Ureter (tissue), 1 donor: ENCODE data around the gene PIGM. TPM values are rescaled to one million over a fixed set of nuclear protein-coding genes. Genes with fewer than 3 reads are reported as not detected.

Source experiments
- DNase-seq: peaks from one replicate; pipeline ENCODE4 v3.0.0-alpha.2; 2020; ENCODE audit warnings: low spot score
- total RNA-seq: library from RNA; stranded (reverse); gene quantifications from one replicate; pipeline ENCODE4 v1.2.4, GENCODE V29; 2023
- donor health status: DM: yes; HTN: yes; CAD: no.

PIGM gene
- total RNA-seq, 1 donor from 2014 or later: 11.1 TPM

DNA sequence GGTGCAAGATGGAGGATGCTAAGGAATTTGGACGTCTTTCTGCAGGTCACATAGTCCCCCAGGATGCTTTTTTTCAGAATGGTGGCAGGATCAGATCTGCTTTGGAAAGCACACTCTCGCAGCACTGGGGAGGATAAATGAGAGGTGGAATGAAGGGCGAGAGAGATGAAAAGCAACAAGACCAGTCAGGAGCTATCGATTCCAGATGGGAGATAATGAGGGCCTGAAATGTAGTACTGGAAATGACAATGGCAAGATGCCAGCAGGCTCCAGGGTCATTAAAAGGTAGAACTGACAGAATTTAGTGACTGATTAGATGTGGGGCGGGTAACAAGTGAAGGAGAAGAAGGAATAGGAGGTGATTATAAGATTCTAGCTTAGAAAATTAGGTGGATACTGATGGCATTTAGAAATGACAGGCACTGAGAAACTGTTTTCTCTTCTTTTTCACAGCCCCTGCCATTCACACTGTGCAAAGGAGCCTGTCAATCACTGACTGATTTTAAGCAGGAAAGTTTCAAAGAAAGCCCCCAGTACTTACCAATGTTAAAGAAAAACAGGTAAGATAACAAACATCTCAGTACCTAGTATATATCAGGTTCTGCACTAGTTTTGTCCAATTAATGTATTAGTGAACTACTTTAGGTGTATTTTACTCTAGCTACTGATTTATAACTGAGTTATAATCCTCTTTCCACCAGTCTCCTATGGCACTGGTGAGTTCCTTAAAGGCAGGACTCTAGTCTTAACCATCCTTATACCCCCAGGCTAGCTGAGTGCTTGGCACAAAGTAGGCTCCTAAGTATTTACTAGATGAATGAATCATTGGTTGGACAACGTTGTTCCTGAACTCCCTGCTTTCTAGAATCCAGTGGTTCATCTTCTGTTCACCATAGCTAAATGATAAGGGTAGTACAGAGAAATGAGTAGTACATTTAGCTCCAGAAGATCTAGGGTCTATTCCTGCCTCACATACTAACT, 9.2 kb downstream of the PIGM start:
- no peak for DNase-seq

DNA sequence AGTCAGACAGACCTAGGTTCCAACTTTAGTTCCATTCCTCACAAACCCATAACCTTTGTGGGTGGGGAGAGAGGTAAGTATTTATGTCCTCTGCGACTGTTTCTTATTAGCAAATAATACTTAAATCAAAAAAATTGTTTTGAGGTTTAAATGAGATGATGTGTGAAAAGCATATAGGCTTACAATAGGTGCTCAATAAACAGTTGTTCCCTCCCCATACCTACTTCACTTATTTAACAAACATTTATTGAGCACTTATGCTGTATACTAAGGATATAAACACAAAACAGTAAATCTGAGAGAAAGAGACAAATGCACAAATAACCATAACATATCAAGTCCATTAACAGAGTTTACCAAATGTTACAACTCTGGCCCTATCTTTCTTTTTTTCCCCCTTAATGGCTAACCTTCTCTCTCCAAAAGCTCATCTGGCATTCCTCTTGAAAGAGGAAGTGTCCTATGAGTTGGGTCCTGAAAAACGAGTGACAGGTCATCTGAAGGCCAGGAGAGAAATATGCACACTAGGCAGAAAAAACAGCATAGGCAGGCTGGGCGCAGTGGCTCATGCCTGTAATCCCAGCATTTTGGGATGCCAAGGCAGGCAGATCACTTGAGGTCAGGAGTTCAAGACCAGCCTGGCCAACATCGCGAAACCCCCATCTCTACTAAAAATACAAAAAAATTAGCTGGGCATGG, 10.3 kb downstream of the PIGM start:
- DNase-seq: no peak

DNA sequence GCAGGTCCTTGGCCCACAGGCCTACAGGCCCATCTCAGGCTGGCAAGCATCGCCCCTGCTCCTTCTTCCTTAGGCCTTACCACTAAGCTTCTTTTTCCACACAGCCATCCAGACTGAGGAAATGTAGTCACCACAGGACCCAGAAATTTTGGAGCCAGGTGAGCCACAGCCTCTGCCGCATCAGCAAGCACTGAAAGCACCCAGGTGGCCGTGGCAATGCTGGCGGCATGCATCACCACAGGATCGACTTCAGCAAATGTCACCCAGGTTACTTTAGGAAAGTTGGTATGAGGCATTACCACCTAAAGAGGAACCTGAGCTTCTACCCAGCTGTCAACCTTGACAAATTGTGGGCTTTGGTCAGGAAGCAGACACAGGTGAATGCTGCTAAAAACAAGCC, 11.6 kb downstream of the PIGM start:
- DNase-seq: no peak

DNA sequence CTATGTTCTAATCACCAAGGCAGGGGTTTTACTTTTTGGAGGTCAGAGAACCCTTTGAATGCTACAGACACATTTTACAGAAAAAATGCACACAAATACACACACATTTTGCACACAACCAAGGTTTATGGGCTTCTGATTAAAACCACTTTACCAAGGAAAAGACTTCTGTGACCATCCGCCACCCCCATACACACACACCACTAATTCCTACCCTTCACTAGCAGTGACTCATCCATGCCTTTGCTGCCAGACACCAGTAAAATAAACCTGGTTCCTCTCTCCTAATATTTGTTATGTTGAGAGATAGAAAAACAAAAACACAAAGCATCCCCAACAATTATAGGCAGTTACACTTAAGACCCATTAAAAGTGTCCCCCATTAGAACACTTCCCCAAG, 12.9 kb downstream of the PIGM start:
- no peak for DNase-seq

DNA sequence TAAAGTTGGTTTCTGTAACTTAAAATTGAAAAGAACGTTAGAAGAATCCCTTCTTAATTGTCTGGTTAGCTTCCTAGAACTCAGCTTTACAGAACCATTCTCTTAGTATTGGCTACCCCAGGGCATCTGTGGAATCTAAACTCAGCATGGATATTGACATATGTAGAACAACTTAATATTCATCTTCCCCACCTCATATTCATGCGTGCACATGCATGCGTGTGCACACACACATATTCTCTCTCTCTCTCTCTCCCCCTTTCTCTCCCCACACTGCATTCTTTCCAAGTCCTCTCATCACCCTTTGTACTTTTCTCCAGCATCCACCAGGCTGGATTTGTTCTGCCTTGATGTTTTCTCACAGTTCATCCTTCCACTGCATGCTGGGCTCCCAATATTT, 13.4 kb downstream of the PIGM start:
- no peak for DNase-seq

DNA sequence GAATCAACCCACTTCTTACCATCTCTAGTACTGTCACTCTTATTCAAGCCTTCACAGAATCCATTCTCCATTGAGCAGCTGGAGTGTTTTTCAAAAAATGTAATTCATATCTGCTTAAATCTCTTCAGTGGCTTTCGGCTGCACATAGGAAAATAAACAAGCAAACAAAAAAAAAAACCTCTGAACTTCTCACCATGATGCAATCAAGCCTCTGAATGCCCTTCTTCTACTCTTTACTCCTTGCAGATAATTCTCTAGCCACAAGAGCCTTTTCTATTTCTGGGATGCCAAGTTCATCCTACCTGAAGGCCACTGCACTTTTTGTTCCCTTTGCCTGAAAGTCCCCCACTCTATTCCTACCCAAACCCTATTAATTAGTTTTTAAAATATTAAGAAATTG, 14.2 kb downstream of the PIGM start:
- no peak for DNase-seq

DNA sequence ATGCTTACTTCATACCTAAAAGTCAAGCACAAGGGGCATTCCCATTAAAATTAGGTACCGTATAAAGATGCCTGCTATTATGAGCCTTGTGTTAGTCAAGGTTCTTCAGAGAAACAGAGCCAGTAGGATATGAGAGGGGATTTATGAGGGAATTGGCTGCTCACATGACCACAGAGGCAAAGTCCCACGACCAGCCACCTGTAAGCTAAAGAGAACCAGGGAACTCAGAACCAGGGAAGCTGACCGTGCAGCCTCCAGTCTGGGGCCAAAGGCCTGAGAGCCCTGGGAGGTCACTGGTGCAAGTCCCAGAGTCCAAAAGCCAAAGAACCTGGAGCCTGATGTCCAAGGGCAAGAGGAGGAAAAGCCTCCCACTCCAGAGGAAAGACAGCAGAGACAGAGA, 20.0 kb downstream of the PIGM start:
- no peak for DNase-seq

DNA sequence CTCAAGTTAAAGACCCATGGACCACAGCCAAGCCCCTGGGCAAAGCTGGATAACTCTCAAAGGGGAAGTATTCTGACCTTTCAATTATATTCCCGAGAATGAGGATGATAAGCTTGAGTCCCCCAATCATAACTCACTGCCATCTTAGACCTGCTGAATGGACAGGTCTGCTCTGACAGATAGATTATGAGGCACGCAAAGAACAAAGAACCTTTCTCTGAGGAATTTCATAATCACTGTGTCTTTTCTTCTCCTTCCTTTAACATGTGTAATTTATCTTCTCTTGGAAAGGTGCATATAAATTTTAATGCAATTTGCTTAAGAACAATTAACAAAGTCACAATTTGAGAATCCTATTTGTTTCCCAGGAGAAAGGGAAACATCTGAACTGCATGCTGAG, 22.0 kb downstream of the PIGM start:
- no peak for DNase-seq

DNA sequence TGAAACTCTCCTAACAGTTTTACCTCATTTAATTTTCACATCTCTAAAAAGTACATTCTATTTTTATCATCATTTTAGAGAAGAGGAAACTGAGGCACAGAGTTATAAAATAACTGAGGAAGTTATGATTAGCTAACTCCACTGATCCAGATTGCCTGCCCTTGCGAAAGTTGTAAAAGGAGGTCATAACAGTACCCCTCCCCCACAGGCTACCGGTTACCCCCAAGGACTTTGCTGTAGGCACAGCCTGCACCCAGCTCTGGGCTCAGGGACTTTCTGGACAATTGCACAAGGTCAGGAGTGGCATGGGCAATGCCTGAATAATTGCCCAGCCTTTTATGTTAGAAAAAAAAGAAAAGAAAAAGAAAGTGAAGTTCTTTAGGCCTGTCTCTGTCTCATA, 22.7 kb downstream of the PIGM start:
- no peak for DNase-seq

DNA sequence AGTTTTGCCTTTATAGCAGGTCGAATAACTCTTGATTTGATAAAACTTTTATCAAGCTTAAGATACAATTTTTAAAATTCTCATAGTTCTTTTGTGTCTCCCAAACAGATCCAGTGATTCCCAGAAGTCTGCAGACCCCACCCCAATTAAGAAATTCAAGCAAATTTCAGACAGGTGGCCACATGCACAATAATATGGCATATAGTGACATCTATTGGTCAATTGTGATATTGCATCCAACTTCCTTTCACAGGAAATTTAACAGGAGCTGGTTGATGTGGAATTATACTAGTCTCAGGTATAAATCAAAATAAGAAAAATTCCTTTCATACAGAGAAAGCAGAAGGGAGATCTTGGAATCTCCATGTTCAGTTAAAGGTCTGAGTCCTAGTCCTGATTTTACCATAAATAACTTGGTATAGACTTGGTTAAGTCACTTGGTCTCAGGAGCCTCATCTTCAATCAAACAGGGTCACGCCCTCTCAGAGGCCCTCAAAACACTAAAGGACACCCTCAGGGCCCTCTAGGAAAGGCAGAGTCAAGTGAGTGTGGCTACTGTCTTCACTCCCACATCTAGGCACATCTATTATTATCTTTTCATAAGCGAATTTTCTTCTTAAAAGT, 24.1 kb downstream of the PIGM start:
- DNase-seq: no peak

DNA sequence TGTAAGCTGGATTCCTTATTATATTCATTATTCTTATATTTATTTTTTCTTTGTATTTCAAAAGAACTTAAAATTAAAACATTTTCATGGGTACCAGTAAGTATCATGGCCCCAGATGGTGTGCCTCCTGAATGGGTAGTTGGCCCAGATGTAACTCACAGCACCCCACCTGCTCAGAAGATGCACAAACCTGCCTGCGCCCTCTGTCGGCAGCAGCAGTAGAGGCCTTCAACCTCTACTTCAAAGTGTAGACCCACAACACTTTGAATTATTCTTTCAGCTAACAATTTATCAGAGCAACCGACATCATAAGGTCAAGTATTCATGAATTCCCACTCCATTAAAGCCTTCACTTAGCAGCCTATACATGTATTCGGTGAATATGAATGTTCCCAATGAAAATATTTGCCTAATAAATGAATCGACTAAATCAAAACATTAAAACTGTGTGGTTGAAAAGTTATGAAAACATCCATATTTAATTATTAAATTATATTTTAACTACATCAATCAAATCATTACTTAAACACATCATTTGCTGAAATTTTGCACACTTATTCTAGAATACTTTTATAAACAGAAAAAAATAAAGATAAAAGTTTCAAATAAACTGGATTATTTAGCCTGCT, 25.4 kb downstream of the PIGM start:
- DNase-seq: peak; percentile 63

DNA sequence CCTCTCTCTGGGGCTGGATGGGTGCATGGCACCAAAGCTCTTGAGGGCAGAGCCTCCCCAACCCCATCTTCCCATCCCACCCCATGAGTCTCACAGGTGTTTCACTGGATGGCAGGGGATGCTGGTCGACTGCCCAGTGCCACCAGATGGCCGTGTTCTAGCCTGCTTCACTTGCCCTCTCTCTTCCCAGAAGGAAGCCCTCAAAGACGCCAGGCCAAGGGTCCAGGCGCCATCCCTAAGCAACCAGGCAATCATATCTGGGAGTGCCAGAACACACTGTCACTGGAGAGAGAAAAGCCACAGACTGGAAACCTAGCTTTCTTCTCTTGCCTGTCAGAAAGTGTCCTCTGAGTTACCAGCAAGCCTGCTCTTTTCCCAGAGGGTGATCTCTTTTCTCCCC, 26.7 kb downstream of the PIGM start:
- no peak for DNase-seq

DNA sequence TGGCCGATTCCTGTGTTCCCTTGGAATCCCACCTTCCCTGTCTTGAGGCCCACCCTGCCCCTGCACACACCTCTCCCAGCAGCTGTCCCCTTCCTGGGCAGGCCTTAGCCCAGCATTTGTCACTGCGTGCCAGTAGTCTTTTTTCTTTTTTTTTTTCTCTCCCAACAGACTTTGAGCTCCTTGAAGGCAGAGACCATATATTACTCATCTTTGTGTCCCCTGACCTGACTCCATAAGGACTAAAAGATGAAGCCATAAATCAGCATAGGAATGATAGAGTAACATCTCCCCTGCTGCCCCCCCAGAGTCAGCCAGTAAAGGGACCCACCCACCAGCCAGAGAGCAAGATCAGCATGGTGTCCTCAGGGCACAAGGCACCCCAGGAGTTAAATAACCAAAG, 27.4 kb downstream of the PIGM start:
- no peak for DNase-seq

DNA sequence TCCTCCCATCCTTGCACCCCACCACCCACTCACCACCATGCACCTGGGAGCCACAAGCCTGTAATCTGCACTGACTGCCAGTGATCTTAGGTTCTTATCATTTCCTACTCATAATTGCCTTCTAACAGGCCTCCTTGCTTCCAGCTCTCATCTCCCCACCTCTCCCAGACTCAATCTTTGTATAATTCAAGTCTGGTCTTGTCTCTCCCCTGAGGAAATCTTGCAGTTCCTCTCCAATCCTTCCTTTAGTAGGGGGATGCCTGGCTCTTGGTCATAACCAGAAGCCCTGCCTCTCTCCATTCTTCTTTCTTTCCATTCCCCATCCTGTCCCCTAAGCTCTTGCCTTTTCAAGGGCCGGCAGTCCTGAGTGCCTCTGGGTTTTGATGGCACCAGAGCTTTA, 27.8 kb downstream of the PIGM start:
- DNase-seq: no peak

DNA sequence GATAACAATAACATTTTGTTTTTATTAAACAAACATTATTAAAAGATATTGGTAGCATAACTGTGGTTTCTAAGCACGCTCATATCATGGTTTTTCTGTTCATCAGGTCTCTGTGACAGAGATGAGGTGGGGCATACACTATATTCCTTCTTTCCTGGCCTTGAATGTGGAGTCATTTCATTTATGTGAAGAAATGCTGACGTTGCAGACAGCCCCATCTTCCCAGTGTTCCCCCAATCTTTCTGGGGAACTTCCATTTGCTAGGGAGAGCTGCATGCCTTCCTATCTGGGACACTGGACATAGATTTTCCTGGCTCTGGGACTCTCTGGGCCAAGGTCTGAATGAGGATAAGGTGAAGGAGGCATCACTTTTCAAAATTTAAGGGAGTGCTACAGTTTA, 30.4 kb downstream of the PIGM start:
- DNase-seq: no peak

DNA sequence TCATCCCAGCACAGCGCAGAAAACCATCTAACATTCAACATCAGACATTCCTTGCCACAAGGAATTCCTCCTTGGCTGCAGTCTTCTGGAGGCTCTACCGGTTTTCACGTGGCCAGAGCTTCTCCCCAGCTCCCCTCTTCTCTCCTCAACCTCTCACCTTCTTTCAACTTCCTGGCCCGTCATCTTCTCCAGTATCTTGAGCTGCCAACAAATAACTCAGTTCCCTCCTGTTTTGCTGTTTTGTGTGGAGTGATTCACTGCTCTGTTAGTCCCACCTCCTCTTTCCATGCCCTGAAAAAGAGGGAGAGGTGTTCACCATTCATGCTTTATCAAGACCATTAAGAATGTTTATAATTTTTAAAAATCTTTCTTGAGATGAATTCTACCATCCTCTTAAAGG, 32.6 kb downstream of the PIGM start:
- no peak for DNase-seq

DNA sequence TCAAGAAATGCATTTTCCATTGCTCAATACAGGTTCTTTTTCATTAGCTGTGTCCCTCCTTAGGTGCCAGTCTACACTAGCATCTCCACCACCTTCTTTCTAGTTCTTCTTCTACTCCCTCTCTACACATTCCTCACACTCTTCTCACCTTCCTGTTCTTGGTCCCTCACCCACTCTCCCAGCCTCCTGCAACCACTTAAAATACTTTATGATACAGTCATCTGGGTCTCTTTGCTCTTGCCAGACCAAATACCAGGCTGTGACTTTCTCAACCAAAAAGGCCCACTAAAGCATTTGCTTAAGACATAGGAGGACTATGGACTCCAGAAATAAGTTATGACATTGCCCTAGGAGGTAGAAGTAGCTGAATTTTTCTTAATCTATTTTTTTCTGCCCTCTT, 35.1 kb downstream of the PIGM start:
- DNase-seq: no peak

DNA sequence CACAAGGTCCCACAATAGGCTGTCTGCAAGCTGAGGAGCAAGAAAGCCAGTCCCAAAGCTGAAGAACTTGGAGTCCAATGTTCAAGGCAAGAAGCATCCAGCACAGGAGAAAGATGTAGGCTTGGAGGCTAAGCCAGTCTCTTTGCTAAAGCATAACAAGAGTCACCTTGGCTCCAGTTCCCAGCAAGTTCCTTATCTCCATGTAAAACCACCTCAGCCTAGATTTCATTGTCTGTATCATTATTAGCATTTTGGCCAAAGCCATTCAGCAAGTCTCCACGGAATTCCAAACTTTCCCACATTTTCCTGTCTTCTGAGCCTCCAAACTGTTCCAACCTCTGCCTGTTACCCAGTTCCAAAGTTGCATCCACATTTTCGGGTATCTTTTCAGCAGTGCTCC, 36.9 kb downstream of the PIGM start:
- DNase-seq: no peak

DNA sequence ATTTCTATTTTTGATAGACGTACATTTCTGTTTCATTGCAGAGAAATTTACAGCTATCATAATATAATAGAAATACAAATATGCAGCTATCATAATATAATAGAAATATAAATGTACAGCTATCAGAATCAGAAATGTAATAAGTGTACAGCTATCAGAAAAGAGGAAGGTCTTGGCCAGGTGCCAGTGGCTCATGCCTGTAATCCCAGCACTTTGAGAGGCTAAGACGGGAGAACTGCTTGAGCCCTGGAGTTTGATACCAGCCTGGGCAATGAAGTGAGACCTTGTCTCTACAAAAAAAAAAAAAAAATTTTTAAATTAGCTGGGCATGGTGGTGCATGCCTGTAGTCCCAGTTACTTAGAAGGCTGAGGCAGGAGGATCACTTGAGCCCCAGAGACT, 37.9 kb downstream of the PIGM start:
- DNase-seq: peak; percentile 13

DNA sequence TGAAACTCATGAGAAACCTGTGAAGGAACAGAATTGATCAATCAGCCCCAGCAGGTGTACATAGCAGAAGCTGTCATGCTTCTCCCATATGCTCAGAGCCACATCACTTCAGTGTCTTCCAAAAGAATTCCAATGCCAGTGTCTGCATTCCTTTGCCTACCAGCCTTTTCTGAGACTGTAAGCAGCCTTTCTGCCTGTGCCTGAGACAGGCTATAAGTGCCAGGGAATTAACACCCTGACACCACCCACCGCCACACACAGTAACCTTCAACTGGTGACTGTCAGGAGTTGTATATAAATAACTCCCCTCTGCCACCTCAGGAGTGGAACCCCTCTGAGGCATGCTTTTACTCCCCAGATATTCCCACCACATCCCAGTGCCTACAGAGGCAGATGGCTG, 39.6 kb downstream of the PIGM start:
- no peak for DNase-seq

DNA sequence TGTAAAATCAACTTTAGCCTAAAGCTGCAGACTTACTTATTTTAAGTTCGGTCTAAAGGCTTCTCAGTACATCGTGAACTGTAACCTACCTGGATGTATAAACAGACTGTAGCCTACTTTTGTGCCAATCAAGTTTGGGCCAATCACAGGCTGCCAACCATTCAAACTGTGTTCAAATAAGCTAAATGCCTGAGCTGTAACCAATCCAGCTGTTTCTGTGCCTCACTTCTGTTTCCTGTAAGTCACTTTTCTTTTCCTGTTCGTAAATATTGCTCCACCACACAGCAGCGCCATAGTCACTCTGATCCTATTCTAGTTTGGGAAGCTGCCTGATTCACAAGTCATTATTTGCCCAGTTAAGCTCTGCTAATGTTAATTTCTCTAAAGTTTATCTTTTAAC, 40.3 kb downstream of the PIGM start:
- no peak for DNase-seq

DNA sequence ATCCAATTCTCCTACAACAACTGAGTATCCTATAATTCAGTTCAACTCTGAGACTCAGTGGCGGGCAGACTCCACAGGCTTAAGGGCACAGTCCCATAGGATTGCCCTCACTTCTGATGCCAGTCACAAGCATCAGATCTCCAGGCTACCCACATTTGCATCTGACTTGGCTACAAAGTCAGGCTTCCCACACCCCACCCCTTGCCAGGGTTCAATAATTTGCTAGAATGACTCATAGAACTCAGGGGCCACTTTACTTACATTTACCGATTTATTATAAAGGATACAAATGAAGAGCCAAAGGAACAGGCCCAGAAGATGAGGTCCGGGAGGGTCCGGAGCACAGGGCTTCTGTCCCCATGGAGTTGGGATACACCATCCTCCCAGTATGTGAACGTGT, 41.8 kb downstream of the PIGM start:
- DNase-seq: no peak
